CD14-positive monocyte (primary cell): ENCODE data around the gene MEAF6. TPM values are rescaled to one million over a fixed set of nuclear protein-coding genes. Genes with fewer than 3 reads are reported as not detected.

Experiments
- DNase-seq, 3 donors: peaks; one replicate each; pipeline ENCODE4 v3.0.0-alpha.2; 2011 to 2022
- H2AFZ ChIP-seq: 2 replicates; pipeline ENCODE4 v1.6.0; 2012; ENCODE audit warnings: mild to moderate bottlenecking, low read depth, low read length, inconsistent platforms; ENCODE audit not compliant: insufficient read depth, poor library complexity, severe bottlenecking
- H3K27ac ChIP-seq, 2 donors: 1 replicate in 1 of 2; 2 replicates in 1 of 2; pipeline ENCODE4 v1.5.1; 2012 to 2013; ENCODE audit warnings: low read length in 2 of 2, control low read depth in 1 of 2, inconsistent platforms in 1 of 2, low read depth in 1 of 2, mild to moderate bottlenecking in 1 of 2
- H3K27me3 ChIP-seq, 2 donors: one replicate each; pipeline versions ENCODE4 v1.6.0 to v1.6.1; 2011 to 2013; ENCODE audit warnings: low read length in 2 of 2; ENCODE audit not compliant: control insufficient read depth in 2 of 2, insufficient read depth in 2 of 2
- H3K36me3 ChIP-seq, 2 donors: replicated peaks in 1 of 2; 1 replicate in 1 of 2; 2 replicates in 1 of 2; pipeline versions ENCODE4 v1.5.1 to v1.6.1; 2012 to 2013; ENCODE audit warnings: low read length in 2 of 2, control low read depth in 1 of 2, inconsistent platforms in 1 of 2, mild to moderate bottlenecking in 1 of 2; ENCODE audit not compliant: insufficient read depth in 2 of 2, control insufficient read depth in 1 of 2
- H3K4me1 ChIP-seq, 2 donors: 1 replicate in 1 of 2; 2 replicates in 1 of 2; pipeline versions ENCODE4 v1.5.1 to v1.6.1; 2012 to 2013; ENCODE audit warnings: low read length in 2 of 2, control low read depth in 1 of 2, inconsistent platforms in 1 of 2, mild to moderate bottlenecking in 1 of 2, moderate library complexity in 1 of 2; ENCODE audit not compliant: insufficient read depth in 2 of 2, control insufficient read depth in 1 of 2
- H3K4me2 ChIP-seq: replicated peaks from 2 replicates; pipeline ENCODE3; 2012; ENCODE audit warnings: low read length, moderate library complexity, mild to moderate bottlenecking; ENCODE audit not compliant: poor library complexity, severe bottlenecking; ENCODE audit errors: extremely low read depth
- H3K4me3 ChIP-seq, 3 experiments: fragments of 200-600 bp in 1 of 3; sonication (generic) in 1 of 3; replicated peaks in 1 of 3; 1 replicate in 2 of 3; 2 replicates in 1 of 3; pipeline ENCODE4 v1.5.1; 2011 to 2013; ENCODE audit warnings: low read length in 3 of 3, mild to moderate bottlenecking in 3 of 3, control low read depth in 2 of 3, low read depth in 2 of 3, inconsistent platforms in 1 of 3, moderate library complexity in 1 of 3
- H3K79me2 ChIP-seq: 2 replicates; pipeline ENCODE4 v1.6.0; 2012; ENCODE audit warnings: mild to moderate bottlenecking, control low read depth, inconsistent platforms, low read length, moderate library complexity; ENCODE audit not compliant: insufficient read depth
- H3K9ac ChIP-seq: 2 replicates; pipeline ENCODE4 v1.6.0; 2017; ENCODE audit warnings: low read length, mild to moderate bottlenecking; ENCODE audit not compliant: insufficient read depth, poor library complexity, severe bottlenecking
- H3K9me3 ChIP-seq, 2 donors: replicated peaks in 1 of 2; 1 replicate in 1 of 2; 2 replicates in 1 of 2; pipeline versions ENCODE4 v1.5.1 to v1.6.1; 2012 to 2013; ENCODE audit warnings: low read length in 2 of 2, control low read depth in 1 of 2; ENCODE audit not compliant: control insufficient read depth in 1 of 2, insufficient read depth in 1 of 2
- H4K20me1 ChIP-seq: 2 replicates; pipeline ENCODE4 v1.6.0; 2012; ENCODE audit warnings: mild to moderate bottlenecking, low read length, control low read depth, moderate library complexity; ENCODE audit not compliant: insufficient read depth
- H3K27ac Mint-ChIP-seq, 7 donors: one replicate each; pipeline ENCODE4 v1.8.0; 2020; ENCODE audit warnings: mild to moderate bottlenecking in 7 of 7, mixed read lengths in 7 of 7, moderate library complexity in 6 of 7, inconsistent platforms in 2 of 7
- H3K27me3 Mint-ChIP-seq, 3 donors: one replicate each; pipeline ENCODE4 v1.8.0; 2021 to 2022; ENCODE audit warnings: low read depth in 3 of 3, mild to moderate bottlenecking in 3 of 3, mixed read lengths in 3 of 3, moderate library complexity in 3 of 3, inconsistent platforms in 1 of 3
- H3K36me3 Mint-ChIP-seq, 2 donors: one replicate each; pipeline ENCODE4 v1.8.0; 2020; ENCODE audit warnings: mixed read lengths in 2 of 2, inconsistent platforms in 1 of 2, mild to moderate bottlenecking in 1 of 2
- H3K4me1 Mint-ChIP-seq: one replicate; pipeline ENCODE4 v1.8.0; 2020; ENCODE audit warnings: mild to moderate bottlenecking, mixed read lengths
- H3K4me3 Mint-ChIP-seq, 2 donors: one replicate each; pipeline ENCODE4 v1.8.0; 2020; ENCODE audit warnings: mild to moderate bottlenecking in 2 of 2, mixed read lengths in 2 of 2, moderate library complexity in 1 of 2
- H3K9me3 Mint-ChIP-seq, 7 donors: one replicate each; pipeline ENCODE4 v1.8.0; 2020 to 2022; ENCODE audit warnings: mixed read lengths in 7 of 7, mild to moderate bottlenecking in 6 of 7, moderate library complexity in 6 of 7, inconsistent platforms in 2 of 7
- CTCF ChIP-seq: fragments of 200-600 bp; IDR thresholded peaks from one replicate; pipeline ENCODE4 v1.8.0; 2022; ENCODE audit warnings: antibody characterized with exemption, mild to moderate bottlenecking
- WGBS: methylation state at CpG from one replicate; pipeline ENCODE4 v1.1.5; 2013; ENCODE audit warnings: missing lambda C conversion rate; ENCODE audit not compliant: insufficient coverage; 5-methylcytosine and 5-hydroxymethylcytosine counted together
- intact Hi-C, 2 donors: fragments of 100-400 bp; cut with micrococcal nuclease; formaldehyde crosslinking; loops; one replicate each; pipeline versions ENCODE4 v1.15.0 to v1.15.1; 2023
- polyA plus RNA-seq, 3 donors: library from polyadenylated mRNA; depleted of rRNA in 1 of 3; unstranded in 2 of 3; stranded (reverse) in 1 of 3; fragments of 300-500 nt in 2 of 3; fragments of >200 nt in 1 of 3; fragmentation: Illumina TruSeq in 2 of 3; gene quantifications; 1 replicate in 2 of 3; 2 replicates in 1 of 3; pipeline ENCODE4 v1.2.3, GENCODE V29; 2012 to 2021

MEAF6 gene
- polyA plus RNA-seq, 3 donors = 56.7 to 99.8 (median 79.2) TPM

- no peak overlapping the region for H3K27ac ChIP-seq
- Mint-ChIP-seq H3K27me3 (no peaks in the 10 kb centered on the region), H3K36me3 (peaks cover 50 to 53% of the 10 kb centered on the region in 2 donors), H3K27ac (peak overlapping the region in 3 of 7 donors; percentile 19 to 71 (median 27)), H3K4me1 (peaks cover 58% of the 10 kb centered on the region), H3K4me3 (peak overlapping the region in 1 of 2 donors; percentile 4), H3K9me3 (no peaks in the 10 kb centered on the region)
- H3K4me2 ChIP-seq = no peak overlapping the region
- H3K79me2 ChIP-seq = peaks cover 32% of the 10 kb centered on the region
- no peak overlapping the region for H3K4me3 ChIP-seq
- H3K4me1 ChIP-seq = peaks cover 54 to 67% of the 10 kb centered on the region in 2 donors
- peaks cover 56% of the 10 kb centered on the region for H4K20me1 ChIP-seq
- H3K27me3 ChIP-seq = no peaks in the 10 kb centered on the region
- H3K9ac ChIP-seq = no peak overlapping the region
- H3K9me3 ChIP-seq = no peaks in the 10 kb centered on the region
- intact Hi-C loops = no loop called here
- no peak for DNase-seq
- H2AFZ ChIP-seq = no peak overlapping the region
- WGBS = over 99% methylated on average over 20 of the region's 29 CpGs
- TF ChIP-seq CTCF = no peak
- peaks cover 50 to 51% of the 10 kb centered on the region in 2 donors for H3K36me3 ChIP-seq
Observed at GRCh38 chr1:37482796-37483744, 31.5 kb downstream of the MEAF6 start.

- peaks cover 65% of the 10 kb centered on the region for H4K20me1 ChIP-seq
- H3K9ac ChIP-seq = no peak overlapping the region
- peak overlapping the region in 6 of 7 donors; percentile 19 to 87 (median 67) for H3K27ac Mint-ChIP-seq
- 91% methylated on average over 15 of the region's 18 CpGs for WGBS
- H3K4me1 ChIP-seq = peaks cover 54 to 67% of the 10 kb centered on the region in 2 donors
- no peaks in the 10 kb centered on the region for H3K9me3 Mint-ChIP-seq
- H3K4me3 ChIP-seq = no peak overlapping the region
- H3K36me3 Mint-ChIP-seq = peaks cover 55 to 56% of the 10 kb centered on the region in 2 donors
- no peaks in the 10 kb centered on the region for H3K27me3 ChIP-seq
- no peak overlapping the region for H3K27ac ChIP-seq
- H3K27me3 Mint-ChIP-seq = no peaks in the 10 kb centered on the region
- peaks cover 41% of the 10 kb centered on the region for H3K79me2 ChIP-seq
- H3K4me3 Mint-ChIP-seq = no peak overlapping the region
- peaks cover 51 to 53% of the 10 kb centered on the region in 2 donors for H3K36me3 ChIP-seq
- no peak overlapping the region for H2AFZ ChIP-seq
- no peak for TF ChIP-seq CTCF
- DNase-seq = peak in 1 of 3 donors; percentile 6
- peaks cover 57% of the 10 kb centered on the region for H3K4me1 Mint-ChIP-seq
- intact Hi-C loops = no loop called here
- H3K4me2 ChIP-seq = no peak overlapping the region
- no peaks in the 10 kb centered on the region for H3K9me3 ChIP-seq
Observed at GRCh38 chr1:37482004-37482785, 32.4 kb downstream of the MEAF6 start.
